ENCODE measurements around the gene SH3TC1.

GRCh38 chr4:8213121-8213520, 14.0 kb downstream of the SH3TC1 start:
- TF ChIP-seq SUZ12 (IDR thresholded peaks at IDR 0.05; ENCODE audit: extremely low read depth, insufficient read depth, insufficient read length), result no peak
- no peak for TF ChIP-seq YY1 (IDR thresholded peaks at IDR 0.05; ENCODE audit: insufficient read depth, insufficient read length)

All from NT2/D1 (cell line).